GM08714 (cell line): ENCODE data around the gene FBN3.

Source experiments
- H3K4me3 ChIP-seq: fragments of 200-500 bp; sonication (Bioruptor generic); 2 replicates; pipeline ENCODE4 v1.5.1; 2014; ENCODE audit warnings: mild to moderate bottlenecking, low read length, inconsistent platforms
- ZNF274 ChIP-seq: IDR thresholded peaks from 2 replicates; pipeline ENCODE4 v1.6.1; 2012; ENCODE audit warnings: mild to moderate bottlenecking, low read depth, low read length

Gene FBN3

DNA sequence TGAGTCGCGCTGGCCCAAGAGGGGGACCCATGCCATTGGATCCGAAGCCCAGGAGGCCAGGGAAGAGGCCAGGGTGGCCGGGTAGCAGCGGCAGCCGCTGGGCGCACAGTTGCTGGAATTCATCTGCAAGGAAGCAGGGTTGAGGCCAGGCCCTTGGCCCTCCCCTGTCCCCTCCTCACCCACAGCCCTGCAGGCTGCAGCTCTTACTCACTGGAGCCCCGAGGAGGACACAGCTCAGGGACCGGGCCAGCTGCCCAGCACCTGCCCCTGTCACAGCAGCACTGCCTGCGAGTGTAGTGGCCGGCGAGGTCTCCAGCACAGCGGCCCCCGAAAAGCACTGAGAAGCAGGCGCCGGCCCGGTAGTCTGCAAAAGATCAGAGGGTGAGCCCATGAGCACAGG lies 11.2 kb downstream of the FBN3 start:
- H3K4me3 ChIP-seq = no peak overlapping the region
- TF ChIP-seq ZNF274 = no peak

DNA sequence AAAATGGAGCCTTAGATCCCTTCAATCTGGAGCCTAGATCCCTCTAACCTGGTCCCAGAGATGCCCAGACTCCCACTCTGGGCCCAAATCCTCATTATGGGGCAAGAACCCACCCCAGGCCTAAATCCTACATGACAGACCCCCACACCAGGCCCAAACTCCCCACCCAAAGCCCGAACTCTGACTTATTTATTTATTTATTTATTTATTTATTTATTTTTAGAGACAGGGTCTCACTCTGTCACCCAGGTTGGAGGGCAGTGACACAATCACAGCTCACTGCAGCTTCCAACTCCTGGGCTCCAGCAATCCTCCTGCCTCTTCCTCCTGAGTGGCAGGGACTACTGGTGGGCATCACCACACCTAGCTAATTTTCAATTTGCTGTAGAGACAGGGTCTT lies 12.0 kb downstream of the FBN3 start:
- no peak for TF ChIP-seq ZNF274
- H3K4me3 ChIP-seq = no peak overlapping the region

DNA sequence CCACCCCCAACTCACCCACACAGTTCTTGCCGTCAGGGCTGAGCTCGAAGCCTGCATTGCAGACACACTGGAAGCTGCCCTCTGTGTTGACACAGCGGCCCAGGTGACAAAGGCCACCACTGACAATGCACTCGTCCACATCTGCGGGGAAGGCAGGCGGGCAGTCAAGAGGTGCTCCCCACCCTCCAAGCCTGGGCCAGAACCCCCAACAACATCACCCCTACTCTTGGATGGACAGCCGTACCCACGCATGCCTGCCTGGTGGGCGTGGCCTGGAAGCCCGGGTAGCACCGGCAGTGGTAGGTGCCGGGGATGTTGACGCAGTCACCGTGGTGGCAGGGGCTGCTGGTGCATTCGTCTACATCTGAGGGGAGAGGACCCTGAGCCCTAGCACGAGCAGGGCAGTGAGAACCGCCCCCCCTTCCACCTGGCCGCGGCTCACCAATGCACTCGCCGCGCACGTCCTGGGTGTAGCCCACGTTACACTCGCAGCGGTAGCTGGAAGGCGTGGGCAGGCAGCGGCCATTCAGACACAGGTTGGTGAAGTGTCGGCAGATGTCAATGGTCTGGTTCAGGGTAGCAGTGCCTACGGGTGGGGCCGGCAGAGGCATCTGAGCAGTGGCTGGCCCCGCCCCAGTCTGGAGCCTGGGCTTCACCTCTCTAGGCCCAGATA lies 13.3 kb downstream of the FBN3 start:
- TF ChIP-seq ZNF274 = no peak
- H3K4me3 ChIP-seq = no peak overlapping the region

DNA sequence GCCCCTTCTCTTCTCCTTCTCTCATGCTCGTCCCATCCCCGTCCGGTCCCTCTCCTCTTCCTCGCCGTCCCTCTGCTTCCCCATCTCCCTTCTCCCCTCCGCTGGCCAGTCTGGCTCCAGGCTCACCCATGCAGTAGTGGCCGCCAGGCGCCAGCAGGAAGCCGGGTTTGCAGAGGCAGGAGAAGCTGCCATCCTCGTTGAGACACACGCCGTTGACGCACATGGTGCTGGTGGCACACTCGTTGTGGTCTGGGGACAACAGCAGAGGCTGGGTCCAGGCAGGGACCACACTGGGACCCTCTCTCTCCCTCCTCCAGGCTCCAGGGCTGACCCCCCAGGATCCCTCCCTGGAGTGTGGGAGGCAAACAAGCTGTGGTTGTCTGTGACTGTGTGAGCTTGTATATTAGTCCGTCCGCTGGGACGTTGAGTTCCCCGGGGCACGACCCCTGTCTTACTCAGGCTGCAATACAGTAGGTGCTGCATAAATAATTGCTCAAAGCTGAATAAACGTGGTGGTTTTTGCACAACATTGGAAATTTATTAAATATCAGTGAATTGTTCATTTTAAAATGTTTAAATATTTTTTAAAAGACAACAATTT lies 16.4 kb downstream of the FBN3 start:
- TF ChIP-seq ZNF274 = no peak
- H3K4me3 ChIP-seq = no peak overlapping the region

DNA sequence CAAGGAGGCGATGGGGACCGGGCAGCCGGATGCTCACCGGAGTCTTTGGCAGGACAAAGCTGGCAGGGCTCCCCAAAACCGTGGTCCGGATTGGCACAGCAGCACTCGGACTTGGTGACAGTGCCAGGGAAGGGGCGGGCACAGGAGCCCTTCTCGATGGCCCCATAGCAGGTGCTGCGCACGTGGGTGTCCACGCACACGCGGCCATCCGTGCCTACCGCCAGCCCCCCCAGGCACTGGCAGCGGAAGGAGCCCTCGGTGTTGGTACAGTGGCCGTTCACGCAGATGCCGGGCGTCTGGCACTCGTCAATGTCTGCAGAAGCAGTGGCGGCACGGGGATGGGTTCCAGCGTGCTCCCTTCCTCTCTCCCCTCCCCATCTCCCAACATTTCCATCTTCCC lies 17.9 kb downstream of the FBN3 start:
- no peak overlapping the region for H3K4me3 ChIP-seq
- no peak for TF ChIP-seq ZNF274

DNA sequence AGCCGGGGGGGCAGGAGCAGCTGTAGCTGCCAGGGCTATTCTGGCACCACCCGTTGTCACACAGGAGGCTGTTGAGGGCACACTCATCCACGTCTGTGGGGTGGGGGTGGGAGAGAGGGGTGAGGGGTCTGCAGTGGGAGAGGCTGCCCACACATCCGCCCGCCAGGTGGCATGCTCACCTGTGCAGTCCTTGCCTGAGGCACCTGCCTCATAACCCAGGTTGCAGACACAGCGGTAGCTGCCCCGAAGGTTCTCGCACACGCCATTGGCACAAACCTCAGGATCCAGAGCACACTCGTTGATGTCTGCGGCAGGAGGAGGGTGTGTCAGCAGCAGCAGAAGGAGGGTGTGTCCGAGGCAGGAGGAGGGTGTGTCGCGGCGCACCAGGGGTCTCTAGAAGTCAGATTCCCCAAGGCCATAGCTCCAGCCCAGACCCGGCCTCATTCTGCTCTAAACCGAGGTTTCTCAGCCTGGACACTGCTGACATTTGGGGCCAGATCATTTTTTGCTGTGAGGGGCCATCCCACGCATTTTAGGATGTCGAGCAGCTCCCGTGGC lies 20.3 kb downstream of the FBN3 start:
- no peak overlapping the region for H3K4me3 ChIP-seq
- TF ChIP-seq ZNF274 = no peak

DNA sequence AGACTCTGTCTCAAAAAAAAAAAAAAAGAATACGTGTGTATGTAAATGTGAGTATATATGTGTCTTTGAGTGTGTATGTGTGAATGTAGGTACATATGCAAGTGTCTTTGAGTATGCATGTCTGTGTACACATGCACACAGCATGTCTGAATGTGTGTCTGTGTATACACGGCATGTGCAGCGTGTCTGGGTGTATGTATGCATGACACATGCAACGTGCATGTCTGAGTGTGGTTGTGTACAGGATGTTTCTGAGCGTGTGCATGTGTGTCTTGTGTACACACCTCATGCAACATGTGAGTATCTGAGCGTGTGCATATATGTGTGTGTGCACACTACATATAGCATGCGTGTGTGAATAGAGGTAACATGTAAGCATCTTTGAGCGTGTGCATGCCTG lies 20.8 kb downstream of the FBN3 start:
- no peak overlapping the region for H3K4me3 ChIP-seq
- TF ChIP-seq ZNF274 = no peak

DNA sequence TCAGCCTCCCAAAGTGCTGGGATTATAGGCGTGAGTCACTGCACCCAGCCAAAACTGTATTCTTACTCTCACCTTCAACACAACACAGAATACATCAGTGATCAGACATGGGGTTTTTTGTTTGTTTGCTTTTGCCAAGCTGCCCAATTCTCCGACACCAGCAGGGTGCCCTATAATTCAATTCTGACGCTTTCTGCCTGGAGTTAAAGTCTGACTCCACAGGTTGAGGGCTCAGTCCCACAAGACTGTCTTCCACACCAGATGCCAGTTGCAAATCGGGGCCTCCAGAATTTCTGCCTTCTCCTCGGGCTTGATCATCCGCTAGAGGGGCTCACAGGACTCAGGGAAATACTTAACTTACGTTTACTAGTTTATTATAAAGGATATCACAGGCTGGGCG lies 22.1 kb downstream of the FBN3 start:
- TF ChIP-seq ZNF274 = no peak
- no peak overlapping the region for H3K4me3 ChIP-seq

DNA sequence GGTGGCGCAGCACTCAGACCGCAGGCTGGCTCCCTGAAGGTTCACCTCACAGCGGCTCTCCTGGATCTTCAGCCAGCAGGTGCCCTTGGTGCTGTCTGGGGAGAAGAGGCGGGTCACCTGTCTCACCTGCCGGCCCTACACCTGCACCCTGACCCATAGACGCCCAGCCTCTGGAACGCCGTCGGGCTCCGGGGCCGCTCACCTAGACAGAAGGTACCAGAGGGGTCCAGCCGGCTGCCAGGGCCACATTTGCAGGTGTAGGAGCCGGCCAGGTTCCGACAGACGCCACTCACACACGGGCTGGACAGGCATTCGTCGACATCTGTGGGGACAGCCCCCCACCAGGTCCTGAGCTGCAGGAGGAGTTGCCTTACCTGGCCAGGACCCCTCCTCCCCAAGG lies 22.9 kb downstream of the FBN3 start:
- no peak for TF ChIP-seq ZNF274
- no peak overlapping the region for H3K4me3 ChIP-seq

DNA sequence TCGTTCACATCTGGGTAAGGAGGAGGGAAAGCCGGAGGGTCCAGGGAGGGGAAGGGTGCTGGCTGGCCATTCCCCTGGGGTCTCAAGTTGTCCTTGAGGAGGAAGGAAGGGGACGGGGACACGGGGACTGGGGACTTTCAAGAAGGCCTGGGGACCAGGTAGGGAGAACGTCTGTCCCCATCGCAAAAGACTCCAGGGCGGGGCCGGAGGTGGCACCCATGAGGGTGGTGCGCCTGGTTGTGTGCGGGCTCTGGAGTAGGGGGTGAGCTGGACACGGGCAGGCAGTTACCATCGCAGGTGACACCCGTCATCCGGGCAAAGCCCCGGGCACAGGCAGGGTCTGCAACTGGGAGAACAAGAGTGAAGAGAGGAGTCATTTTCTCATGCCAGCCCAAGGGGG lies 23.4 kb downstream of the FBN3 start:
- no peak for TF ChIP-seq ZNF274
- no peak overlapping the region for H3K4me3 ChIP-seq

DNA sequence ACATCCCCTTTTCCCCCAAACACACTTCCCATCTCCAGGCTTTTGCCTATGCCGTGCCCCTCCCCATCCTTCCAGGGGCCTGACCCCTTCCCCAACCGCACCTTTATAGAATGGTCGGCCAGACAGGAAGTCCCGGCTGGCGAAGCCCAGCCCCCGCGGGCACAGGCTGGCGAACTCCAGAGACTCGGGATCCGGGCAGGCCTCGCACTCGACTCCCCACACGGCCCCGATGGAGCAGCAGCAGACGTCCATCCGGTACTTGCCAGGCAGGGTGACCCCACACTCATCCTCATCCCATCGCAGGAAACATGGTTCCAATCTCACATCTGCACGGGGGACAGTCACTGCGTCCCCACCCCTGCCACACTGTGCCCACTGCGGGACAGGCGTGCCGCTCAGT lies 25.7 kb downstream of the FBN3 start:
- H3K4me3 ChIP-seq = no peak overlapping the region
- TF ChIP-seq ZNF274 = no peak

DNA sequence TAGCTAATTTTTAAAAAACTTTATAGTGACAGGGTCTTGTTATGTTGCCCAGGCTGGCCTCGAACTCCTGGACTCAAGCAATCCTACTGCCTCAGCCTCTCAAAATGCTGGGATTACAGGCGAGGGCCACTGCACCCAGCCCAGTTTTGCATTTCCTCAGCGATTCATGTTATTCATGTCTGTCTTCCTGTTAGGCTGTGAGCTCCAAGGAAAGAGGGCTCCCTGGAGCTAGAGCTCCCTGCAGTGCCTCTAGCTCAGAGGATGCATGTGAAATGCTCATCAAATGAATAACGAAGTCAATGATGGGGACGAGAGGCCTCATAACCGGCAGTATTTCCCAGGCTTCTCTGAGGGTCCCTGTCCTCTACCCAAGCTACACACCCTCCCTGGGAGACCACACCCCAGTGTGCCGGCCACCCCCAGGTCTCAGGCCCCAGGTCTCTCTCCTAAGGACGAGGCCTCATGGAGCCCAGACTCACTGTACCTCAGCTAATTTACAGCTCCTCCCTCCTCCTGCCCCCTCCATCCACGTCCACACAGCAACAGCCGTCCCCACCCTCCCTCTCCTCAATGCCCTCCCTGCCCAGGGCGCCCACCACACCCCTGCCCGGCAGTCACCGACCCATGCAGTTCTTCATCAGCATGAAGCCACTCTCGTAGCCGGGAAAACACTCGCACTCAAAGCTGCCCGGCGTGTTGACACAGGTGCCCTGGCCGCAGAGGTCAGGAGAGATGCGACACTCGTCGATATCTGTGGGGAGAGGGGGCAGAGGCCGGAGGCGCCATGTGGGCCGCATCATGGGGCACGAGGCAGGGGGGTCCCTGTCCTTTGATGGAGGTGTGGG lies 28.5 kb downstream of the FBN3 start:
- no peak for TF ChIP-seq ZNF274
- no peak overlapping the region for H3K4me3 ChIP-seq

DNA sequence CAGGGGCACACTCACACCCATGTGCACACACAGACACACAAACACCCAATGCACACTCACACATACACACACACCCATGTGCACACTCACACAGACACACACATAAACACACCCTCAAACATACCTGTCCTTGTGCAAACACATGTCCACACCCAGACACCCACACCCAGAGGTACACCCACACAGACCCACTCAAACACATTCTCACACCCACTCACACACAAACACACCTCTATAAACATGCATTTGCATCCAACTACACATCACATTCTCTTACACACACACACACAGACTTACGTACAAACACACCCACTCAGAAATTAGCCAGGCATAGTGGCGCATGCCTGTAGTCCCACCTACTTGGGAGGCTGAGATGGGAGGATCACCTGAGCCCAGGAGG lies 31.4 kb downstream of the FBN3 start:
- H3K4me3 ChIP-seq = no peak overlapping the region
- TF ChIP-seq ZNF274 = no peak

DNA sequence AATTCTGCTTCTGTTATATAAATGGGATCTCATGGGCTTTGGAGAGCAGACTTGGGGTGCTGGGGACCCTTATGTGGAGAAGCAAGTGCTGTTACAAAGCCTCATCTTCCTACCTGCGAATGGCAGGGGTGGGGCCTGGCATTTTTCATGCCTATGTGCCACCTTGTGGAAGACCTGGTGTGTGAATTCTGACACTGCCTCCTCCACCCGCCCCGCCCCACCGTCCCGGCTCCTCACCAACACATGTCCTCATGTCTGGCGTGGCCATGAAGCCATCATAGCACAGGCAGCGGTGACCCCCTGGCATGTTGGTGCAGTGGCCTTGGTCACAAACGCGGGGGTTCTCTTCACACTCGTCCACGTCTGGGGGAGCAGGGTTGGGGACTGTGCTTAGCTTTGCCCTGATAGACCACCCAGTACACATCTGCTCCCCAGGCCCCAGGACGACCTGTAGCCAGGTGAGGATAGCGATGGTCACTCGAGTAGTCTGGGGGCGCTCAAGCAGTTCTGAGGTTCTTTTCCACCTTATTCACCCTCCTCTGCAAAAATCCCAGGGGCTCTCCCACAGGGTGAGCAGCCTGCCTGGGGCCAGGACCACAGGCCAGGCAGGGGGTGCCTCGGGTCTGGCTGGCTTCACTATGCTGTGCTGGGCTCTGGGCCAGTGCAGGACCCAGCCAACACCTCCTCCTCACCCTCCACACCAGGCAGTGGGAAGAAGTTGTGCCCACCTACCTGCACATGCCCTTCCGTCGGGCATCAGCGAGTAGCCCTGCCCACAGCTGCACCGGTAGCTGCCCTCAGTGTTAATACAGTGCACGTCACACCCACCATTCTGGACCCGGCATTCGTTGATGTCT lies 32.7 kb downstream of the FBN3 start:
- TF ChIP-seq ZNF274 = no peak

More for the DNA sequence above, 32.7 kb downstream of the FBN3 start:
- H3K4me3 ChIP-seq = no peak overlapping the region
